Measurements from ENCODE around the gene TRPM8.

The TRPM8 gene

GRCh38 chr2:233991196-233991595 lies 74.0 kb downstream of the TRPM8 start:
- H3K27me3 ChIP-seq (ENCODE audit: insufficient read depth, poor library complexity, severe bottlenecking), result peaks cover 13% of the 10 kb centered on the region
- no peak for DNase-seq (ENCODE audit: low read depth in 1 of 2, low spot score in 1 of 2)
- TF ChIP-seq POLR2AphosphoS5 (IDR thresholded peaks at IDR 0.05; ENCODE audit: low read depth), result no peak
- no peak for TF ChIP-seq REST (IDR thresholded peaks at IDR 0.05; ENCODE audit: insufficient replicate concordance, low read depth)
- TF ChIP-seq CTCF (IDR thresholded peaks at IDR 0.05; ENCODE audit: insufficient read depth, low read length), result no peak
- no peak for TF ChIP-seq SPI1 (IDR thresholded peaks at IDR 0.05; ENCODE audit: borderline replicate concordance, low read depth)
- no peak for TF ChIP-seq GABPA (IDR thresholded peaks at IDR 0.05; ENCODE audit: low read depth)
- H3K27ac ChIP-seq (replicated peaks), result no peak overlapping the region
- no peak overlapping the region for H3K4me3 ChIP-seq (replicated peaks; ENCODE audit: insufficient read depth, low read length)

GRCh38 chr2:233992513-233993217 lies 75.5 kb downstream of the TRPM8 start:
- peaks cover 13% of the 10 kb centered on the region for H3K27me3 ChIP-seq (ENCODE audit: insufficient read depth, poor library complexity, severe bottlenecking)
- no peak overlapping the region for H3K4me3 ChIP-seq (replicated peaks; ENCODE audit: insufficient read depth, low read length)
- H3K27ac ChIP-seq (replicated peaks), result no peak overlapping the region
- no peak for DNase-seq (ENCODE audit: low read depth in 1 of 2, low spot score in 1 of 2)
- TF ChIP-seq REST (IDR thresholded peaks at IDR 0.05; ENCODE audit: insufficient replicate concordance, low read depth), result no peak
- no peak for TF ChIP-seq CTCF (IDR thresholded peaks at IDR 0.05; ENCODE audit: insufficient read depth, low read length)
- TF ChIP-seq POLR2AphosphoS5 (IDR thresholded peaks at IDR 0.05; ENCODE audit: low read depth), result no peak
- TF ChIP-seq GABPA (IDR thresholded peaks at IDR 0.05; ENCODE audit: low read depth), result no peak
- no peak for TF ChIP-seq SPI1 (IDR thresholded peaks at IDR 0.05; ENCODE audit: borderline replicate concordance, low read depth)

GRCh38 chr2:233993461-233993860 lies 76.3 kb downstream of the TRPM8 start:
- Histone ChIP-seq H3K4me3 (replicated peaks; ENCODE audit: insufficient read depth, low read length) (no peak overlapping the region), H3K27ac (replicated peaks) (no peak overlapping the region), H3K27me3 (ENCODE audit: insufficient read depth, poor library complexity, severe bottlenecking) (peaks cover 13% of the 10 kb centered on the region)
- no peak for TF ChIP-seq REST (IDR thresholded peaks at IDR 0.05; ENCODE audit: insufficient replicate concordance, low read depth)
- TF ChIP-seq GABPA (IDR thresholded peaks at IDR 0.05; ENCODE audit: low read depth), result no peak
- no peak for TF ChIP-seq POLR2AphosphoS5 (IDR thresholded peaks at IDR 0.05; ENCODE audit: low read depth)
- no peak for TF ChIP-seq SPI1 (IDR thresholded peaks at IDR 0.05; ENCODE audit: borderline replicate concordance, low read depth)
- TF ChIP-seq CTCF (IDR thresholded peaks at IDR 0.05; ENCODE audit: insufficient read depth, low read length), result no peak
- DNase-seq (ENCODE audit: low read depth in 1 of 2, low spot score in 1 of 2), result no peak

Measured in HL-60 (cell line).